ENCODE data around the gene GZMM. TPM values are rescaled to one million over a fixed set of nuclear protein-coding genes. Genes with fewer than 3 reads are reported as not detected.

The GZMM gene
- total and polyA plus RNA-seq, 2 of the 13 experiments (the other 11 are each of a cell fraction or from before 2014, with no cell fraction given), result 0.07 TPM; not detected in 1

DNA sequence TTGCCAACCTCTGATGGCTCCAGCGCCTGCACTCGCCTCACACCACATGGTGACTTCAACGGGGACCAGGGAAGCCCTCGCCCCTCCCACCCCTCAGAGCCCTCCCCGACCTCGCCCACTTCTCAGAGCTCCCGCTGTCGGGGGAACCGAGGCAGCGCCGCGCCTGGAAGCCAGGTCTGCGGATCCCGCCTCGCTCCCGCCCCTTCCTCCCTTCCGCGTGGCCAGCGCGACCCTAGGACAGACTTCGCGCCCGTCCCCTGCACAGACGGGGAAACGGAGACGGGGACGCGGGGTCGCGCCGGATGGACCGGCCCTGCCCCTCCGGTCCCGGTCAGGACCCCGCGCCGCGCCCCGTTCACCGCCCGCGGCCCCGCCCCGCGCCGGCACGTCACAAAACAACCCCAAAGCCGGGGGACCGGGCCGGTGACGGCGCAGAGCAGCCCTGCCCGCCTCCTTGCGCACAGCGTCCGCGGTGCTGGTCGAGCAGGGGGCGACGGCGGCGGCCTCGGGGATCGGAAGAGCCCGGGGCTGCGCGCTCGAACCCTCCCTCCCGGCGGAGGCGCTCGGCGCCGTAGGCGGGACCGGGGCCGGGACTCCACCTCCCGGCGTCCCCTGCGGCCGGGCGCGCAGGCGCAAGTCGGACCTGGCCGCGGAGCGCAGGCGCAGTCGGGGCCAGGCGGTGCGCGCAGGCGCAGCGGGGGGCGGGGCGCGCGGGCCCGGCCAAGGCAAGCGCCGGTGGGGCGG is 12.7 kb upstream of the GZMM start (continued):
- TF ChIP-seq SNAI1 (CRISPR knock-in tag; IDR thresholded peaks at IDR 0.05; ENCODE audit: borderline replicate concordance) (no peak), ZNF253 (CRISPR knock-in tag; IDR thresholded peaks at IDR 0.05; ENCODE audit: borderline replicate concordance) (no peak), ZNF362 (CRISPR knock-in tag; IDR thresholded peaks at IDR 0.05; ENCODE audit: borderline replicate concordance) (peak; percentile 62), ZNF460 (CRISPR knock-in tag; IDR thresholded peaks at IDR 0.05; ENCODE audit: borderline replicate concordance) (no peak), GZF1 (CRISPR knock-in tag; IDR thresholded peaks at IDR 0.05) (no peak), ZNF773 (CRISPR knock-in tag; IDR thresholded peaks at IDR 0.05; ENCODE audit: borderline replicate concordance) (no peak), SRSF4 (IDR thresholded peaks at IDR 0.05; ENCODE audit: low read depth, low read length, poor library complexity, severe bottlenecking) (no peak), RCOR2 (CRISPR knock-in tag; IDR thresholded peaks at IDR 0.05) (no peak), AGO2 (optimal IDR thresholded peaks at IDR 0.05; ENCODE audit: low read depth, low read length) (peak; percentile 73), ZNF280B (CRISPR knock-in tag; IDR thresholded peaks at IDR 0.05; ENCODE audit: borderline replicate concordance) (peak; percentile 65; the same call in 1 of the 2 replicates), HIVEP1 (CRISPR knock-in tag; IDR thresholded peaks at IDR 0.05) (no peak; the same call in none of the 2 replicates), ARID4A (CRISPR knock-in tag; IDR thresholded peaks at IDR 0.05; ENCODE audit: borderline replicate concordance) (no peak; the same call in 1 of the 2 replicates), NCOA2 (CRISPR knock-in tag; IDR thresholded peaks at IDR 0.05) (no peak), KDM4B (CRISPR knock-in tag; IDR thresholded peaks at IDR 0.05) (peak; percentile 62; the same call in 1 of the 2 replicates), PAXIP1 (CRISPR knock-in tag; conservative IDR thresholded peaks at IDR 0.05) (peak; percentile 53; the same call in 1 of the 2 replicates)

Measured in HepG2 (cell line).